UCSD-AML1 (cell line): Measurements from ENCODE around the gene MYPOP.
"Not testable (repeated sequence)": the region's sequence is repeated elsewhere in the genome, so short reads cannot be mapped to it uniquely, and the experiment has no call there.

Source experiments
- DNase-seq: peaks from one replicate; lab custom pipeline; 2025; ENCODE audit not compliant: unreplicated experiment; lab: John Stamatoyannopoulos, UW

Gene MYPOP

DNA sequence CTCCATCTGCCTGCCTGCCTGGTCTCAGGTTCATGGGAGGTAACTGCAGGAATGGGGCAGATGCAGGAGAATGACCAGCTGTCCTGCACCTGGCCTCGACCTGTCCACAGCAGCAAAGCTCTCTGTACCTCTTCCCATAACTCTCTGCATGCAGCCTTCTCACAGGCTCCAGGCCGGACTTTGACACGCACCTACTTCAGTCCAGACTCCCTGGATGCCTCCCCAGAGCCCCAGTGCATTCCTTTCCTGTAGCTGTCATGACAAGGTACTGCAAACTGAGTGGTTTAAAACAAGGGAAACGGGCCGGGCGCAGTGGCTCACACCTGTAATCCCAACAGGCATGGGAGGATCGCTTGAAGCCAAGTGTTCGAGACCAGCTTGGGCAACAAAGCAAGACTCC lies 8.9 kb upstream of the MYPOP start:
- DNase-seq: no peak

DNA sequence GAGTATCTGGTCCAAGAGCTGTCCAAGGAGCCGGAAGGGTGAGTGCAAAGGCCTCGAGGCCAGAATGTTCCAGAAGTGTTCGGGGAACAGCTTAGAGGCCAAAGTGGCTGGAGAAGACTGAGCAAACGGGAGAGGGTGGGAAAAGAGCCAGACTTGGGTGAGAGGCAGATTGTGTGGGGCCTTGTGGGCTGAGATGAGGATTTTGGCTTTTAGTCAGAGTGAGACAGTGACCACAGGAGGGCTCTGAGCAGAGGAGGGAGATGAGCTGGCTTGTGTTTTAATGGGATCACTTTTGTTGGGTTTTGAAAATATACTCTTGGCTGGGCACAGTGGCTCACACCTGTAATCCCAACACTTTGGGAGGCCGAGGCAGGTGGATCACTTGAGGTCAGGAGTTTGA lies 6.5 kb upstream of the MYPOP start:
- DNase-seq: no peak

DNA sequence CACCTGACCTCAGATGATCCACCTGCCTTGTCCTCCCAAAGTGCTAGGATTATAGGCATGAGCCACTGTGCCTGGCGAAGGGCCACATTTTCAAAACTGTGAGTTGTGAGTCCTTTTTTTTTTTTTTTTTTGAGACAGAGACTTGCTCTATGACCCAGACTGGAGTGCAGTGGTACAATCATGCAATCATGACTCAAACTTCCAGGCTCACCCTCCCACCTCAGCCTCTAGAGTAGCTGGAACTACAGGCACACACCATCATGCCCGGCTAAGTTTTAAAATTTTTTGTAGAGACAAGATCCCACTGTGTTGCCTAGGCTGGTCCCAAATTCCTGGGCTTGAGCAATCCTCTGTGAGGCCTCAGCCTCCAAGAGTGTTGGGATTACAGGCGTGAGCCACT lies 3.8 kb upstream of the MYPOP start:
- DNase-seq: no peak

DNA sequence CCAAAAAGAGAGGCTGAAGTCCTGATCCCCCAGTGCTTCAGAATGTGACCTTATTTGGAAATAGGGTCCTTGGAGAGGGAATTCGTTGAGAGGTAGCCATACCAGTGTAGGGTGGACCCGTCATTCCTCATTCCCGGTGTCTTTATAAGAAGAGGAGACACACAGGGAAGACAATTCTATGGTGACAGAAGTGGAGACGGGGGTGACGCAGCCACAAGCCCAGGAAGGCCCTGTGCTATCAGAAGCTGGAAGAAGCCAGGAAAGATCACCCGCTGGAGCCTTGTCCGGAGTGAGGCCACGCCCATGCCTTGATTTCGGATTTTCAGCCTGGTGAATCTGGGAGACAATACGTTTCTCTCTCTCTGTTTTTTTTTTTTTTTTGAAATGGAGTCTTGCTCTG lies 2.6 kb upstream of the MYPOP start:
- no peak for DNase-seq

DNA sequence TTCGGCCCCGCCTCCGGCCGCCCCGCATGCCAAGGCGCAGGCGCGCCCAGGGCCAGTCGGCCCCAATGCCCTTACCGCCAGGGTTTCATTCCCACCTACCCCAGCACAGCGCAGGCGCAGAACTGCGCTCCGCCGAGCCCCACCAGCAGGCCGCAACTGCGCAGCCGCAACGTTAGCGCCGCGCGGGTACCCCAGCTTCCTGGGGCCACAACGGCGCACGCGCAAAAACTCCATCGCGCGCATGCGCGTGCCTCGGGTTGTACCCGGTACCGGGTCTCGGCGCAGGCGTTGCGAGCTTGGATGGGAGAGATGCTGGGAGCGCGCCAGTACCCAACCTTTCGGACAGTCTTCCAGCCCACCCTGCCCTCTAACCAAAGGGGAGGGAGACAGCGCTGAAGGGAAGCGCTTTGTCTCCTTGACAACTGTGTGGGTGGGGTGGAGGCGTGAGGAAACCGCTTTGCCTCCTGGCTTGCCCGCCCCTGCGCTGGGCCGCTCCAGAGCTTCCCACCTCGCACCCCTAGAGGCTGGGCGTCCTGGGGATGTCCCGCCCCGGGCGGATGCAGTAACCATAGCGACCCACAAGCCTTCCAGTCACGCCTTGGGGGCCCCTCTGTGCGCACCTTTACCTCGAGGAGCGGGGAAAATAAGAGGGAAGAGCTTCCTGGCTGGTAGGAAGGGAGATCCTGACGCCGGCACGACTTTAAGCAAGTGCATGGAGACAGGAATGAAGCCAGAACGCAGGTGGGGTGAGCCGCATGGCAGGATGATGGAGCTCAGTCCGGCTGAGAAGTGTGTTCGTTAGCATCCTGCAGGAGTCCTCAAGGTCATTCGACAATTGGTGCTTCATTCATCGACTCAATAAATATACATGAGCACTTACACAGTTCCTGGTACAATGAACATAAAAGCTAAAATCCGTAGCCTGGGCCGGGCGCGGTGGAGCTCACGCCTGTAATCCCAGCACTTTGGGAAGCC lies 525 bp upstream of the MYPOP start:
- DNase-seq: peak; percentile 100

DNA sequence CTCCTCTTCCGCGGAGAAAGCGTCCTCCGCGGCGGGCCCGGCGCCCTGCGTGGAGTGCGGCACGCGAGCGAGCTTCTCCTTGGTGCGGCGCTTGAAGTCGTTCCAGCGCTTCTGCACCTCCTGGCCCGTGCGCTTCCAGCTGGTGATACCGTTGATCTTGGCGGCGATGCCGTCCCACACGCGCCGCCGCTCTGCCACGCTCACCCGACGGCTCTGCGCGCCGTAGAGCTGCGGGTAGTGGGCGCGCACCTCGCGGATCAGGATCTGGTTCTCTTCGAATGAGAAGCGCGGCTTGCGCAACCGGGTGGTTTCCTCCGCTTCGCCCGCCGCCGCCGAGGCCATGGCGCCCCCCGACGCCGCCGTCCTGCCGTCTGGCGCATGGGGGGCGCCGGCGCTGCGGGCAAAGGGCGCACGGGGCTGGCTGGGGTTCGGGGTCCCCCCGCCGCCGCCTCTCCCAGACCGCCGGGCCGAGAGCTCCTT lies 941 bp downstream of the MYPOP start:
- peak; percentile 40 for DNase-seq

DNA sequence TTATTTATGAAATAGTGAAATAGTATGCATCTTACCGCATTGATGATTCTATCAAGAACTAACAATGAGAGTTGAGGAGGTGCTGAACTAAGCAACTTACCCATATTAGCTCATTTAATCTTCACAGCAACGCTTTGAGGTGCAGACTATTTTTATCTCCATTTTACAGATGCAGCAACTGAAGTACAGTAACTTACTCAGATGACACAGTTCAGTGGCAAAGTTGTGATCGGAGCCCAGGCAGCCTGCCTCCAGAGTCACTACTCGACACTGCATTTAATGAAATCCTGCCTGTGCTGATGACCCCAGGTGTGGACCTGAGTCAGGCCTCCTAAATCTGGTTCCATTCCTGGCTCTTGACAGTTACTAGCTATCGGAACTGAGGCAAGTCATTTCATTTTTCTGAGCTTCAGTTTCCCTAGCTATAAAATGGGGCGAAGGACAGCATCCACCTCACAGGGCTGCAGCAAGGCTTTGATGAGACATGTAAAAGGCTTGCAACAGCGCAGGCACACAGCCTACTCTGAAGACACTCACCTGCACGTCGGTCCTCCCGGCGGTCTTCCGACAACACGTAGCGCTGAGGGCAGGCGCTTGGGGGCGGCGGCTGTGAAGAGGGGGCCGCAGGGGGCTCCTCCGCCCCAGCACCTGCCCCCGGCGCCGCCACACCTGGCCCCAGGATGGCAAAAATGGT lies 1.5 kb downstream of the MYPOP start:
- DNase-seq: no peak

DNA sequence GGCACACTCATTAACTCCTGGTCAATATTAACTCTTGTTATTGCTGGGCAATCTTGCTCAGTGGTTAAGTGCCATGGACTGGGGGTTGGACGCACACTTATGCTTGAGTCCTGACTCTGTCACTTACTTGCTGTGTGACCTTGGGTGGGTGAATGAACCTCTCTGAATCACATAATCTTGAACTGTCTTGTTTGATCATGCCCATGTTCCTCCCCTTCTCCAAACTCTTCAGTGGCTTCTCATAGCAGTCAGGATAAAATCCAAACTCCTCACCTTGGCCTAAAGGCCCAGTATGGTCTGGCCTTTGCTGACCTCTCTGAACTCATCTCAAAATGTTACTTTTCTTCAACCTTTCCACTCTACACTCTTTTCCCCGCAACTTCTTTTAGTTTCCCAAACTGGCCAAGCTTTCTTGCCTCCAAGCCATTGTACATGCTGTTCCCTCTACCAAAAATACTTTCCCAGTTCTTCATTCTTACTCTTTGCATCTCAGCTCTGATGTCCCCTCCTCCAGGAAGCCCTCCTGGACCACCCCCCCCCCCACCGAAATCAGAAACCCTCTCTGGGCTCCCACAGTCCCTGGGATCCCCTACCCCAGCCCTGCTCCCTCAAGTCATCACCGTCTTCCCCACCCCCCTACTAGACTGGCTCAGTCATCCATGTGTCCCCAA lies 2.4 kb downstream of the MYPOP start:
- DNase-seq: no peak

DNA sequence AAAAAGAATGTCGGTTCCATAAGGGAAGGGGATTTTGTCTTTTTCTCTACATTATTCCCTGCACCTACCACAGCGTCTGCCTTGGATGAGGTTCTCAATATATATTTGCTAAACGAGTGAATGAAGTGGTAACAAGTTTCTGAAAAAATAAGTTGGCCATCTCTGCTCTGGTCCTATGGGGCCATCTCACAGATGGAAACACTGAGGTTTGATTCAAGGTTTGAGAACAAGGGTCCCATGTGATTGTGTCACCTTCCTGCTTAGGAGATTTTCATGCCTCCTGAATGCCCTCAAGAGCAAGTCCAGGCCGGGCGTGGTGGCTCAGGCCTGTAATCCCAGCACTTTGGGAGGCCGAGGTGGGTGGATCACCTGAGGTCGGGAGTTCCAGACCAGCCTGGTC lies 3.2 kb downstream of the MYPOP start:
- no peak for DNase-seq

DNA sequence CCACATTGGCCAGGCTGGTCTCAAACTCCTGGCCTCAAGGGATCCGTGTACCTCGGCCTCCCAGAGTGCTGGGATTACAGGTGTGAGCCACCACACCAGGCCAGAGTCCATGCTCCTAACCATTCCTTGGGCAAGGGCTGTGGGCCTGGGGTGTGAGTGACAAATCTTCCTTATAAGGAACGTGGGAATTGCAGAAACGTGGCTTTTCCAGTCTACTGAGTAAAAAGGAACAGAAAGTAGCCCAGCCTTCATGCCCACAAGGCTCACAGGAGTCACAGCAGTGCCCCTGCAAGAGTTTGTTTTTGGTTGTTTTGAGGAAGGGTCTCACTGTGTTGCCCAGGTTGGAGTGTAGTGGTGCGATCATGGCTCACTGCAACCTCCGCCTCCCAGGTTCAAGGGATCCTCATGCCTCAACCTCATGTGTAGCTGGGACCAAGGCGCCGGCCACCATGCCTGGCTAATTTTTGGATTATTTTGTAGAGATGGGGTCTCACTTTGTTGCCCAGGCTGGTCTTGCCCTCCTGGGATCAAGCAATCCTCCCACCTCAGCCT lies 5.1 kb downstream of the MYPOP start:
- DNase-seq: no peak

DNA sequence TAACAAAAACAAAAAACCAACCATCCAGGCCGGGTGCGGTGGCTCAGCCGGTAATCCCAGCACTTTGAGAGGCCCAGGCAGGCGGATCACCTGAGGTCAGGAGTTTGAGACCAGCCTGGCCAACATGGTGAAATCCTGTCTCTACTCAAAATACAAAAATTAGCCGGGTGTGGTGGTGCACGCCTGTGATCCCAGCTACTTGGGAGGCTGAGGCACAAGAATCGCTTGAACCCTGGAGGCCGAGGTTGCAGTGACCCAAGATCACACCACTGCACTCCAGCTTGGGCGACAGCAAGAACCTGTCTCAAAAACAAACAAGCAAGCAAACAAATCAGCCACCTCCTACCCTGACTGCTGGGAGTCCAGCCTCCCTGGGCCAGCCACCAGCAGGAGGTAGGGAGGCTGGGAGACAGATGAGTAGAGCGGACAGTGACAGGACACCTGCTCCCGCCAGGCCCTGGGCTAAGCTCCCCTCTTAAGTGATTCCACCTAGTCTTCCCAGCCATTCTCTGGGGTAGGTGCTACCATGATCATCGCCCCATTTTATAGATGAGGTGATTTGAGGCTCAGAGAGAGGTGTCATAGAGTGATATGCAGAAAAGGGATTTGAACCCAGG lies 6.3 kb downstream of the MYPOP start:
- not testable (repeated sequence) for DNase-seq

DNA sequence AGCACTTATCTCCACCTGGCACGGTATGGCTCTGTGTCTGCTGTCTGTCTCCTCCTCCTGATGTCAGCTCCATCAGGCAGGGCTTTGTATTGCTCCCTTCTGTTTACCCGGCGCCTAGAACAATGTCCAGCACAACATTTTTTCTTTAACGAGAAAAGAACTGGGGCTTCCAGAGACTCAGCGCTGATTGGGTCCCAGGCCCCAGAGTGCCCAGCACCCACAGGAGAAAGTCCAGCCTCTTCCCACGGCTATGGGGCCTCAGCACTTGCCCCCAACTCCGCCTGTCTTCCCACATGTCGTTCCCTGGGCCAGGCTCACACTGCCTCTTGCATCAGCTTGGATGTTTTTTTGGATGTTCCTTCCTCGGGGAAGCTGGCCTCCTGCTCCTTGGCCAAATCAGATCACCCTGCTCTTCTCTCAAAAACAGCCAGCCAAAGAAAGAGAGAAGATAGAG lies 6.9 kb downstream of the MYPOP start:
- no peak for DNase-seq

DNA sequence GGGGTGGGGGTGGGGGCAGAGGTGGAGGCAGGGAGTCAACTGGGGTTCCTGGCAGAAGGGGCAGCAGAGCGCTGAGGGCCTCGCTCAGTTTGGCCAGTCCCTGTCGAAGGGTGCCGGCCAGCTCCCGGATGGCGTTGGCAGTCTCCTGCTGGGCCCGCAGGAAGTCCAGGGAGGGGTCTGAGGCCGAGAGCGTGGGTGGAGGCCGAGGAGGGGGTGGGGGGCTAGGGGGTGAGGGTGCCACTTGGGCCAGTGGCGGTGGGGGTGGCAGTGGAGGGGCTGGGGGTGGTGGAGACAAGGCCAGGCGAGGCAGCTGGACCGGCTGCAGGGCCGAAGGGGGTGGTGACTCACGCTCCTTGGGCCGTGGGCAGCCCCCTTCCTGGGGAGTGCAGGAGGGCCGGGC lies 11.5 kb downstream of the MYPOP start:
- DNase-seq: no peak

DNA sequence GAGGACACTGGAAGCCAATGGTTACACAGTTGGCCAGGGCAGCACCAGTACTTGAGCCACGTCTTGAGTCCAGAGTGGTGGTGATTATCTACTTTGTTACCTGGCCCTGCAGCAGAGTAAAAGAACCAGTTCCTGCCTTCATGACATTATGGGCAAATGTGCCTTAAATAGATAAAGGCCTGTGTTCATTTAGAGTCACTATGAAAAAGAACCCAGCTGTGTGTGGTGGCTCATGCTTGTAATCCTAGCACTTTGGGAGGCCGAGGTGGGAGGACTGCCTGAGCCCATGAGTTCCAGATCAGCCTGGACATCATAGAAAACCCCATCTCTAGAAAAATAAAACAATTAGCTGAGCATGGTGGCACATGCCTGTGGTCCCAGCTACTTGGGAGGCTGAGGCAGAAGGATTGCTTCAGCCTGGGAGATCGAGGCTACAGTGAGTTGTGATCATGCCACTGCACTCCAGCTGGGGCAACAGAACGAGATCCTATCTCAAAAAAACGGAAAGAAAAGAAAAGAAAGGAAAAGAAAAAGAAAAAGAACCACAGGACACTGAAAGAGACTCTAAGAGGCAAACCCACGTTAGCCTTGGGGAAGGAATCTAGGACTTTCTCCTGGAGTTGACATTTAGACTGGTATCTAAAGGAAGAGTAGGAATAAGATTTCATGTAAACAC lies 13.1 kb downstream of the MYPOP start:
- DNase-seq: no peak

DNA sequence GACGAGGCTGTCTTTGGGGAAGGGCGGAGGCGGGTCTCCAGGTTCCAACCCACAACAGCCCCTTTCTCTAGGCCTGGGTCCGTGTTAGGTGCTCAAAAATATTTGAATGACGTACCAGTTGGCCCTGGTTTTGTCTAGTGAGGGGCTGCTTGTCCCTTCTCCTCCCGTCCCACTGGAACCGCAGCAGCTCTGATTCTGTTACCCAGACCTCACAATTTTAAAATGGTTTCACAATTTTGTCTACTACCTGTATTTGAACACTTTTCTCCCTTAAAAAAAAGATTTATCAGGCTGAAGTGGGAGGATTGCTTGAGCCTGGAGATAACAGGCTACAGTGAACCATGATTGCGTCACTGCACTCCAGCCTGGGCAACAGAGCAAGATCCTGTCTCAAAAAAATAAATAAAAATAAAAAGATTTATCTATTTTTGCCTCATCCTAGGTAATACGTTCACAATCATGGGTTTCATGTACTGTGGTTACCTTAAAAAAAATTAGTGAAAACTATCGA lies 15.2 kb downstream of the MYPOP start:
- no peak for DNase-seq

DNA sequence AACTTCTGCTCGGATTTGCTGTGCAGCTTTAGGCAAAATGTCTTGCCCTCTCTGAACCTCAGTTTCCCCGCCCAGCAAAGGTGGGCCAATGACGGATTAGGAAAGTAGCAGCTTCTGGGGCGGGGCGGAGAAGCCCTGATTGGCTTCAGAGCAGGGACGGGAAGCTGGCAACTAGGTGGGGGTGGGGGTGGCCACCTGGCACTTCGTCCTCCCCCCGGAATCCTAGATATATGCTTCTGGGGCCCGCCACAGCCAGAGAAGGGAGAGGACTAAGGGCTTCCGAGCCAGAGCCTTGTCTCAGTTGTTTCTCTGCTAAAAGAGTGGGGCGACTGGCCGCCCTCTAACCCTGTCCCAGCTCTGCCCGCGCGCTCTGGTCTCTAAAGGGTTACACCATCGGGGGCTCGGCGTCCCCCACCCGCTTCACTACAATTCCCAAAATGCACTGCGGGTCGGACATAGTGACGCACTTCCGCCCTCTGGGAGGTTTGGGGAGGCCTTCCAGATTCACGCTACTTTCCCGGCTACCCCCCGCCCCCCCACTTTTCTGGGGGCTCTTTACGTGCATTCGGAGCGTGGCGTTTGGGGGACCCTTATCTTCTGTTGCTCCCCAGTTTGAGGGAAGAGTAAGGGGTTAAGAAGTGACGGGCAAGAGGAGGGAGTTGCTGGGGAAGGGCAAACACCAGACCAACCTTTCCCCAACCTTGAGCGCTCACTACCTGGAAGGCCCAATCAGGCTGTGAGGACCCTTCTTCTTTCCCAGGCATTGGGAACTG lies 15.8 kb downstream of the MYPOP start:
- peak; percentile 89 for DNase-seq

DNA sequence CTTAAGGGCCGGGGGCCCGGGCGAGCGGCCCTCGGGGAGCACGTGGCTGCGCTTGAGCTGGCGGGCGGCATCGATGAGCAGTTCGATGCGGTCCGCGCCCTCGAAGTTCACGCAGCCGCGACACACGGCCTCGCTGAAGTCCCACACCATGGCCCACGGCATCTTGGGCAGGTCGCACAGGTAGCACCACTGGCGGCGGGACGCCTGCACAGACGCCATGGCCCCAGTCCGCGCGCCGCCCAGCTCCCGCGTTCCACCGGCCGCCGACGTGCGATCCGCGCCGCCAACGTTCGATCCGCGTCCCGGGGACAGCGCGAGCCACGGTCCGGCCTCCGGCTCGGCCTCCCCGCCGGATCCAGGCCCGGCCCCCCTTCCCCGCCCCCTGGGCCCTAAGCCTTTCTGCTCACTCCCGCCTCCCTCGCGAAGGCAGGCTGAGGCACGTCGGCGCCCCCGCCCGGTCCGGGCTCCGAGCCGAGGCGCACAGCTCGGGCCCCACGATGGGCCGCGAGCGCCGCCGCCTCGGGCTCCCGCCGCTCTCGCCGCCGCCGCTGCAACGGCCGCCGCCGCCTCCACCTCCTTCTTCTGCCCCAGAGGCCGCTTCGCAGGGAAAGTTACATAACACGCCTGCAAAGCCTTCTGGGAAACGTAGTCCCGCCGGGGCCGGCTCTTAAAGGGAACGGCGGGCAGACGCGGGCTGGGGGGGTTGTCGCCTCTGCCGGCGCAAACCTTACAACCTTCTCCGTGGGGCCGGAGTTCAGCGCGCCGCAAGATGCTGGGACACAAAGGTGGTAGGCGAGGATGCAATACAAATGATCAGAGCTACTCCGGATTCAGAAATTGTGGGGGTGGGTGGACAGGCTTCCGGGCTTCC lies 16.6 kb downstream of the MYPOP start, which contains the start of gene IRF2BP1:
Gene IRF2BP1 (minus strand): TSS at position 586 of the 871 bp plus-strand sequence. CDS start 367 bp downstream, at position 219.
- DNase-seq: peak; percentile 88
